Measurements from ENCODE around the gene LRRN2.

Gene LRRN2

GRCh38 chr1:204711947-204712701 lies 26.6 kb upstream of the LRRN2 start:
- TF ChIP-seq REST (IDR thresholded peaks at IDR 0.05; ENCODE audit: insufficient read depth in 1 of 2, low read depth in 2 of 2, low read length in 2 of 2) (no peak), FOXP2 (optimal IDR thresholded peaks at IDR 0.05; ENCODE audit: borderline replicate concordance, extremely low read depth, extremely low read length, insufficient read depth) (no peak), SIN3A (IDR thresholded peaks at IDR 0.05; ENCODE audit: borderline replicate concordance, insufficient read depth, low read length) (no peak), POLR2AphosphoS5 (IDR thresholded peaks at IDR 0.05; ENCODE audit: low read depth, low read length) (no peak), TAF1 (IDR thresholded peaks at IDR 0.05; ENCODE audit: borderline replicate concordance, insufficient read depth, low read length) (no peak)

- no peak for TF ChIP-seq SIN3A (IDR thresholded peaks at IDR 0.05; ENCODE audit: borderline replicate concordance, insufficient read depth, low read length)
- TF ChIP-seq TAF1 (IDR thresholded peaks at IDR 0.05; ENCODE audit: borderline replicate concordance, insufficient read depth, low read length) = no peak
- TF ChIP-seq POLR2AphosphoS5 (IDR thresholded peaks at IDR 0.05; ENCODE audit: low read depth, low read length) = no peak
- TF ChIP-seq REST (IDR thresholded peaks at IDR 0.05; ENCODE audit: insufficient read depth in 1 of 2, low read depth in 2 of 2, low read length in 2 of 2) = no peak
- no peak for TF ChIP-seq FOXP2 (optimal IDR thresholded peaks at IDR 0.05; ENCODE audit: borderline replicate concordance, extremely low read depth, extremely low read length, insufficient read depth)
Observed at GRCh38 chr1:204711103-204711946, 25.8 kb upstream of the LRRN2 start.

- TF ChIP-seq TAF1 (IDR thresholded peaks at IDR 0.05; ENCODE audit: borderline replicate concordance, insufficient read depth, low read length) = no peak
Observed at GRCh38 chr1:204709960-204710912, 24.7 kb upstream of the LRRN2 start.

GRCh38 chr1:204709021-204709420 lies 23.5 kb upstream of the LRRN2 start:
- TF ChIP-seq TAF1 (IDR thresholded peaks at IDR 0.05; ENCODE audit: borderline replicate concordance, insufficient read depth, low read length) = no peak
- no peak for TF ChIP-seq REST (IDR thresholded peaks at IDR 0.05; ENCODE audit: insufficient read depth in 1 of 2, low read depth in 2 of 2, low read length in 2 of 2)
- no peak for TF ChIP-seq FOXP2 (optimal IDR thresholded peaks at IDR 0.05; ENCODE audit: borderline replicate concordance, extremely low read depth, extremely low read length, insufficient read depth)
- no peak for TF ChIP-seq SIN3A (IDR thresholded peaks at IDR 0.05; ENCODE audit: borderline replicate concordance, insufficient read depth, low read length)
- no peak for TF ChIP-seq POLR2AphosphoS5 (IDR thresholded peaks at IDR 0.05; ENCODE audit: low read depth, low read length)

All from PFSK-1 (cell line).